Panc1 (cell line): Measurements from ENCODE around the gene FGD4. TPM values are rescaled to one million over a fixed set of nuclear protein-coding genes. Genes with fewer than 3 reads are reported as not detected.

Experiments used
- ATAC-seq: fragments of 200-7000 bp; cut with Tn5 transposase; 2 replicates; pipeline ENCODE4 v1.9.1; 2020; ENCODE audit warnings: mild to moderate bottlenecking, moderate library complexity
- BruUV-seq: library from RNA; stranded (reverse); fragments of 400-500 nt; replicated peaks from 2 replicates; lab custom pipeline; 2021; lab: Mats Ljungman, UMichigan
- CTCF ChIA-PET: fragments of 300-600 bp; sonication (Branson Sonifier 250); formaldehyde crosslinking; loops from one replicate; lab custom pipeline; 2022; ENCODE audit warnings: antibody characterized with exemption; lab: Charles Lee
- POLR2A ChIA-PET: fragments of 300-600 bp; sonication (Branson Sonifier 250); formaldehyde crosslinking; loops from one replicate; lab custom pipeline; 2022; ENCODE audit warnings: antibody characterized with exemption; lab: Charles Lee
- DNase-seq: peaks from one replicate; pipeline ENCODE4 v3.0.0-alpha.2; 2010; ENCODE audit warnings: low read depth, low spot score
- H3K27ac ChIP-seq: 2 replicates; pipeline ENCODE4 v1.5.1; 2011; ENCODE audit warnings: mild to moderate bottlenecking, low read length, inconsistent platforms
- H3K27me3 ChIP-seq: fragments of 200-500 bp; sonication (Bioruptor generic); 2 replicates; pipeline ENCODE4 v1.6.0; 2014; ENCODE audit warnings: low read length, inconsistent platforms; ENCODE audit not compliant: control insufficient read depth, insufficient read depth
- H3K36me3 ChIP-seq: fragments of 200-500 bp; sonication (Bioruptor generic); 2 replicates; pipeline ENCODE4 v1.5.1; 2014; ENCODE audit warnings: inconsistent platforms, mild to moderate bottlenecking, low read length, moderate library complexity; ENCODE audit not compliant: control insufficient read depth, insufficient read depth
- H3K4me1 ChIP-seq: 2 replicates; pipeline ENCODE4 v1.5.1; 2011; ENCODE audit warnings: inconsistent platforms, mild to moderate bottlenecking, low read length, moderate library complexity; ENCODE audit not compliant: control insufficient read depth, insufficient read depth
- H3K4me3 ChIP-seq, 2 experiments: 2 replicates each; pipeline ENCODE4 v1.5.1; 2011 to 2012; ENCODE audit warnings: low read depth in 2 of 2, low read length in 2 of 2, mild to moderate bottlenecking in 2 of 2, inconsistent platforms in 1 of 2, moderate library complexity in 1 of 2
- H3K9me3 ChIP-seq: fragments of 200-500 bp; sonication (Bioruptor generic); 2 replicates; pipeline ENCODE4 v1.5.1; 2014; ENCODE audit warnings: low read depth, mild to moderate bottlenecking, inconsistent platforms, low read length, moderate library complexity; ENCODE audit not compliant: control insufficient read depth, insufficient read depth
- CTCF ChIP-seq: fragments of 450-650 bp; IDR thresholded peaks from 2 replicates; pipeline ENCODE4 v1.5.1; 2017; ENCODE audit warnings: mild to moderate bottlenecking
- POLR2AphosphoS5 ChIP-seq: IDR thresholded peaks from 2 replicates; pipeline ENCODE4 v1.6.1; 2012; ENCODE audit warnings: mild to moderate bottlenecking, low read depth, low read length, moderate library complexity
- REST ChIP-seq, 2 experiments: IDR thresholded peaks; 2 replicates each; pipeline ENCODE4 v1.6.1; 2011 to 2012; ENCODE audit warnings: low read depth in 2 of 2, control low read depth in 1 of 2, low read length in 1 of 2, mild to moderate bottlenecking in 1 of 2, moderate library complexity in 1 of 2; ENCODE audit not compliant: insufficient read depth in 1 of 2
- SIN3A ChIP-seq: IDR thresholded peaks from 2 replicates; pipeline ENCODE4 v1.6.1; 2012; ENCODE audit warnings: low read depth, mild to moderate bottlenecking, low read length, moderate library complexity, borderline replicate concordance; ENCODE audit not compliant: insufficient read depth
- TCF7L2 ChIP-seq: IDR thresholded peaks from 2 replicates; pipeline ENCODE4 v1.6.1; 2011; ENCODE audit warnings: mild to moderate bottlenecking, low read depth, low read length, inconsistent platforms
- in situ Hi-C: cut with HindIII; loops from 2 replicates; pipeline ENCODE4 v1.10.0; 2016; ENCODE audit warnings: low sequenced_read_pairs, low pct_unique_long_range_greater_than_20kb
- intact Hi-C: fragments of 100-400 bp; cut with micrococcal nuclease; formaldehyde crosslinking; loops from one replicate; pipeline ENCODE4 v1.10.0; 2022; ENCODE audit not compliant: unreplicated experiment
- total RNA-seq: library from RNA; stranded (reverse); gene quantifications from one replicate; pipeline ENCODE4 v1.2.1, GENCODE V29; 2021; ENCODE audit not compliant: unreplicated experiment

The FGD4 gene
- total RNA-seq, 1 experiment from 2014 or later: 5.0 TPM

- Histone ChIP-seq H3K4me3 (no peak overlapping the region), H3K4me1 (no peaks in the 10 kb centered on the region), H3K36me3 (no peaks in the 10 kb centered on the region), H3K9me3 (no peaks in the 10 kb centered on the region), H3K27ac (no peak overlapping the region), H3K27me3 (no peaks in the 10 kb centered on the region)
- in situ Hi-C loops (no loop called here), intact Hi-C loops (no loop called here)
- BruUV-seq: no TSS peak
- ChIA-PET POLR2A (no interaction called here), CTCF (no interaction called here)
- DNase-seq (no peak), ATAC-seq (no peak)
- TF ChIP-seq SIN3A: no peak
Observed at GRCh38 chr12:32647275-32647674, 247.9 kb downstream of the FGD4 start.

GRCh38 chr12:32650508-32650907 lies 251.2 kb downstream of the FGD4 start:
- CTCF ChIA-PET: no interaction called here
- H3K27ac ChIP-seq: no peak overlapping the region

GRCh38 chr12:32651151-32651955 lies 252.0 kb downstream of the FGD4 start:
- DNase-seq: no peak
- no peak for TF ChIP-seq TCF7L2
- no peak for TF ChIP-seq CTCF
- no peak for TF ChIP-seq POLR2AphosphoS5
- TF ChIP-seq REST (IDR thresholded peaks at IDR 0.05; ENCODE audit: insufficient read depth in 1 of 2, low read depth in 2 of 2, low read length in 1 of 2): no peak
- no peak for TF ChIP-seq SIN3A
- no TSS peak for BruUV-seq
- Histone ChIP-seq H3K27ac (no peak overlapping the region), H3K27me3 (no peaks in the 10 kb centered on the region), H3K4me3 (no peak overlapping the region), H3K9me3 (no peaks in the 10 kb centered on the region), H3K36me3 (no peaks in the 10 kb centered on the region), H3K4me1 (no peaks in the 10 kb centered on the region)
- ChIA-PET POLR2A (no interaction called here), CTCF (no interaction called here)
- intact Hi-C loops (no loop called here), in situ Hi-C loops (no loop called here)
- ATAC-seq: no peak

More at GRCh38 chr12:32650508-32650907, 251.2 kb downstream of the FGD4 start:
- H3K4me1 ChIP-seq: no peaks in the 10 kb centered on the region
- in situ Hi-C loops: no loop called here
- no peak overlapping the region for H3K4me3 ChIP-seq
- intact Hi-C loops: no loop called here
- no peak for ATAC-seq
- H3K36me3 ChIP-seq: no peaks in the 10 kb centered on the region
- H3K27me3 ChIP-seq: no peaks in the 10 kb centered on the region
- DNase-seq: no peak
- no peak for TF ChIP-seq CTCF
- POLR2A ChIA-PET: no interaction called here
- no peaks in the 10 kb centered on the region for H3K9me3 ChIP-seq
- no TSS peak for BruUV-seq
